ENCODE results near the gene NID1.
"Not testable (repeated sequence)": the region's sequence is repeated elsewhere in the genome, so short reads cannot be mapped to it uniquely, and the experiment has no call there.

NID1 gene, protein sequence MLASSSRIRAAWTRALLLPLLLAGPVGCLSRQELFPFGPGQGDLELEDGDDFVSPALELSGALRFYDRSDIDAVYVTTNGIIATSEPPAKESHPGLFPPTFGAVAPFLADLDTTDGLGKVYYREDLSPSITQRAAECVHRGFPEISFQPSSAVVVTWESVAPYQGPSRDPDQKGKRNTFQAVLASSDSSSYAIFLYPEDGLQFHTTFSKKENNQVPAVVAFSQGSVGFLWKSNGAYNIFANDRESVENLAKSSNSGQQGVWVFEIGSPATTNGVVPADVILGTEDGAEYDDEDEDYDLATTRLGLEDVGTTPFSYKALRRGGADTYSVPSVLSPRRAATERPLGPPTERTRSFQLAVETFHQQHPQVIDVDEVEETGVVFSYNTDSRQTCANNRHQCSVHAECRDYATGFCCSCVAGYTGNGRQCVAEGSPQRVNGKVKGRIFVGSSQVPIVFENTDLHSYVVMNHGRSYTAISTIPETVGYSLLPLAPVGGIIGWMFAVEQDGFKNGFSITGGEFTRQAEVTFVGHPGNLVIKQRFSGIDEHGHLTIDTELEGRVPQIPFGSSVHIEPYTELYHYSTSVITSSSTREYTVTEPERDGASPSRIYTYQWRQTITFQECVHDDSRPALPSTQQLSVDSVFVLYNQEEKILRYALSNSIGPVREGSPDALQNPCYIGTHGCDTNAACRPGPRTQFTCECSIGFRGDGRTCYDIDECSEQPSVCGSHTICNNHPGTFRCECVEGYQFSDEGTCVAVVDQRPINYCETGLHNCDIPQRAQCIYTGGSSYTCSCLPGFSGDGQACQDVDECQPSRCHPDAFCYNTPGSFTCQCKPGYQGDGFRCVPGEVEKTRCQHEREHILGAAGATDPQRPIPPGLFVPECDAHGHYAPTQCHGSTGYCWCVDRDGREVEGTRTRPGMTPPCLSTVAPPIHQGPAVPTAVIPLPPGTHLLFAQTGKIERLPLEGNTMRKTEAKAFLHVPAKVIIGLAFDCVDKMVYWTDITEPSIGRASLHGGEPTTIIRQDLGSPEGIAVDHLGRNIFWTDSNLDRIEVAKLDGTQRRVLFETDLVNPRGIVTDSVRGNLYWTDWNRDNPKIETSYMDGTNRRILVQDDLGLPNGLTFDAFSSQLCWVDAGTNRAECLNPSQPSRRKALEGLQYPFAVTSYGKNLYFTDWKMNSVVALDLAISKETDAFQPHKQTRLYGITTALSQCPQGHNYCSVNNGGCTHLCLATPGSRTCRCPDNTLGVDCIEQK

DNA sequence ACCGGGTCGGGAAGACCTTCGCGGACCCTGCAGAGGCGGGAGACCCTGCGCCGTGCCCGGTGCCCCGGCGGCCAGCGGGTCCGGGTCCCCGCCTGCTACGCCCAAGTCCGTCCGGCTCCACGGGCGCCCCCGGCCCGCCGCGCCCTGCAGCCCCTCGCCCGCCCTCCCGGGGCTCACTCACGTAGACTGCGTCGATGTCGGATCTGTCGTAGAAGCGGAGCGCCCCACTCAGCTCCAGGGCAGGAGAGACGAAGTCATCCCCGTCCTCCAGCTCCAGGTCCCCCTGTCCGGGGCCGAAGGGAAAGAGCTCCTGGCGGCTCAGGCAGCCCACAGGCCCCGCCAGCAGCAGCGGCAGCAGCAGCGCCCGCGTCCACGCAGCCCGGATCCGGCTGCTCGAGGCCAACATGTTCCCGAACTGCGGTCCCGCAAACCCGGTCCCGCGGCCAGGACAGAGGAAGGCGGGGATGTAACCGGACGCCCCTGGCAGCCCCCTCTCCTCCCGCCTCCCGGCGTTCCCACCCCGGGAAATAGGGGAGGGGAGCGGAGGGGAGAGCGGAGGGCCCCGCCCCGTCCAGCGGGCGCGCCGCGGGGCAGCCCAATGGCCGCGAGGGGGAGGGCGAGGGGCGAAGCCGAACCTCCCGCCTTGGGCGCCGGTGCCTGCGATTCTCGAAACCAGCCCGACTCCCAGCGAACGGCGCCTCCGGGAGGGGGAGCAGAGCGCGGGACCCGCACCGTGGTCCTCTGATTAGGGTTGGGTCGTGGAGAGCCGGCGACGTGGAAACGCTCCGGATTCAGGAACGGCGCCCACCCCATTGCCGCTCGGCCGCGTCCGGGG is at the start of gene NID1:
Gene NID1 (minus strand): TSS at position 417 of the 835 bp plus-strand sequence. CDS start 11 bp downstream, at position 406.
- DNase-seq, result peak; percentile 86

DNA sequence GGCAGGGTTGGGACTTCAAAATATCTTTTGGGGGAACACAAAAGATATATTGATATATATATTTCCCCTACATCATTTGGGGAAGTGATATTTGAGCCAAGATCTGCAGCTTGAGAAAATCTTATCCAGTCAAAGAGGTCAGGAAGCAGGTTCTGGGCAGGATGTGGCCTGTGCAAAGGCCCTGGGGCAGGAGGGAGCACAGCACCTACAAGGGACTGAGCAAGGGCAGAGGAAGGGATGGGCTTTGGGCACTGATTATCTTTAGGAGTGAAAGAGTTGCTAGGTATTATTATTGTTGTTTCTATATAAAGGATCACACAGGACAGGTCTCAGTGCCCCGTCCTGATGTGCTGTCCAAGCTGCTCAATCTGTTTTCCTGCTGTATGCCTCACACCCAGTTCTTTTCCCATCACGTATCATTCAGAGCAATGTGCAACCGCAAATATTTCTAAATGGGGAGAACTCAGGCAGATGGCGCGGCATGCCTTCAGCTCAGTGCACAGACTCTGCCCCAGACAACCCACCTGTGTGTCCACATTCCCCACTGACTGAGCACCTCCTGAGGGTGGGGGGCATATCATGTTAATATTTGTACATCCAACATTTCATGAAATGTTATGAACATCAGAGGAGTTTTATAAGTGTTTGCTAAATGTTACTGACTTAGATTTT is 49.3 kb upstream of the NID1 start:
- no peak for DNase-seq

GRCh38 chr1:236113324-236114032 is 48.6 kb upstream of the NID1 start:
- no peak for DNase-seq

DNA sequence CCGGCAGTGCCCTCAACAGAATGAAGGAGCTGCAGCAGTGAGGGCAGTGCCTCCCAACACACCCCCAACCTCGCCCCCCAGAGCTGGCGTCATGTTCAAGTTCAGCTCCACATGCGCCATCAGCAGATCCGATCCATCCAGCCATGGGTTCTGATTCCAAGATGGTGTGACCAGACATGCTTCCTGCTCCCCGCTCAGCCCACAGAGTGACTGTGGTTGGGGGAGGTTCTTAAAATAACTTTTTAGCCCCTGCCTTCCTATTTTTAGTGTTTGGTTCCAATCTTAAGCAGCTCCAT is 47.4 kb upstream of the NID1 start:
- no peak for DNase-seq

- DNase-seq, result no peak
These were observed 46.8 kb upstream of the NID1 start for GRCh38 chr1:236111527-236112331.

GRCh38 chr1:236110137-236110536 is 45.2 kb upstream of the NID1 start:
- DNase-seq, result no peak

GRCh38 chr1:236108027-236108648 is 43.2 kb upstream of the NID1 start:
- DNase-seq, result no peak

DNA sequence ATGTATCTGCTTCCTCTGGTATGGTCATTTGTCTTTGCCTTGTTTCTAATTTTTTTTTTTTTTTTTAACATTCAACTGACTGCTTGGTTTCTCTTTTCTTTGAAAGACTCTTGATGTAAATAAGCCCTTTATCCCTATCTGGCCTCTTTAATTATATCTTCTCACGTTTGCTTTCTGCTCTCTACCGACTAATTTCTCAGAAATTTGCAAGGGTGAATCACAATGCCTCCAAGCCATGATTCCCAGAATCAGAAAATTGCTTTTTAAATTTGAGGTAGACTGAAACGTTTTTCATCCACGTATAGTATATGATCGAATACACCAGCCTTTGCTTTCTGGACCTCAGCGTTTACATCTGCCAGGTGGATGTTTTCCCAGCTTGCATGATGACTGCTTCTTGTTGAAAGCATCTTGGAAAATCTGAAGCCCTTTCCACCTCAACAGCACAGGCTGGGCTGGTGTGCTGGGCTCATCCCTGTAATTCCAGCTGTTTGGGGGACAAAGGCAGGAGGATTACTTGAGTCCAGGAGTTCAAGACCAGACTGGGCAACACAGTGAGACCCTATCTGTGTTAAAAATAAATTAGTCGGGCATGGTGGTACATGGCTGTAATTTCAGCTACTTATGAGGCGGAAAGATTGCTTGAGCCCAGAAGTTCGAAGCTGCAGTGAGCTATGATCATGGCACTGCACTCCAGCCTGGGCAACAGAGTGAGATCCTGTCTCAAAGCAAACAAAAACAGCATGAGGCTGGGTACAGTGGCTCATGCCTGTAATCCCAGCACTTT is 42.4 kb upstream of the NID1 start:
- DNase-seq, result no peak

GRCh38 chr1:236103646-236104218 is 38.8 kb upstream of the NID1 start:
- DNase-seq, result peak; percentile 84

GRCh38 chr1:236103059-236103458 is 38.2 kb upstream of the NID1 start:
- DNase-seq, result no peak

- DNase-seq, result no peak
These were observed 37.7 kb upstream of the NID1 start for GRCh38 chr1:236102611-236103010.

- no peak for DNase-seq
These were observed 36.6 kb upstream of the NID1 start for GRCh38 chr1:236101233-236102200.

DNA sequence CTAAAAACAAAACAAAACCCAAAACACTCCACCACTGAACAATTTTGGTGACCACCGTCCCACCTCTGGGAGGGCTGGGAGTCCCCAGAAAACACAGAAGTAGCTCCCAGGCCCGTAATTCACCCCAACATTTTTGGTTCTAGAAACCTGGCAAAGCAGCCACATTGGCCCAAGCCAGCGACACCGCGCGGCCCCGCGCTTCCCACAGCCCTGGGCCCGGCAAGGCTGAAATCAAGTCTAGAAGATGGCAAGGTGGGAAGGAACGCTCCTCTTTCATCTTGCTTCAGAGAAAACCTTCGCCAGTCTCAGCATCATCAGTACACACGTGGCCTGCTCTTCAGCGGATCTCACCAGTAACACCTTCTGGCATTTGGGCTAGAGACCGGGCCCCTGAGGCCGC is 35.9 kb upstream of the NID1 start:
- DNase-seq, result no peak

- DNase-seq, result no peak
These were observed 34.6 kb upstream of the NID1 start for GRCh38 chr1:236099355-236099974.

GRCh38 chr1:236098267-236098666 is 33.4 kb upstream of the NID1 start:
- DNase-seq, result no peak

DNA sequence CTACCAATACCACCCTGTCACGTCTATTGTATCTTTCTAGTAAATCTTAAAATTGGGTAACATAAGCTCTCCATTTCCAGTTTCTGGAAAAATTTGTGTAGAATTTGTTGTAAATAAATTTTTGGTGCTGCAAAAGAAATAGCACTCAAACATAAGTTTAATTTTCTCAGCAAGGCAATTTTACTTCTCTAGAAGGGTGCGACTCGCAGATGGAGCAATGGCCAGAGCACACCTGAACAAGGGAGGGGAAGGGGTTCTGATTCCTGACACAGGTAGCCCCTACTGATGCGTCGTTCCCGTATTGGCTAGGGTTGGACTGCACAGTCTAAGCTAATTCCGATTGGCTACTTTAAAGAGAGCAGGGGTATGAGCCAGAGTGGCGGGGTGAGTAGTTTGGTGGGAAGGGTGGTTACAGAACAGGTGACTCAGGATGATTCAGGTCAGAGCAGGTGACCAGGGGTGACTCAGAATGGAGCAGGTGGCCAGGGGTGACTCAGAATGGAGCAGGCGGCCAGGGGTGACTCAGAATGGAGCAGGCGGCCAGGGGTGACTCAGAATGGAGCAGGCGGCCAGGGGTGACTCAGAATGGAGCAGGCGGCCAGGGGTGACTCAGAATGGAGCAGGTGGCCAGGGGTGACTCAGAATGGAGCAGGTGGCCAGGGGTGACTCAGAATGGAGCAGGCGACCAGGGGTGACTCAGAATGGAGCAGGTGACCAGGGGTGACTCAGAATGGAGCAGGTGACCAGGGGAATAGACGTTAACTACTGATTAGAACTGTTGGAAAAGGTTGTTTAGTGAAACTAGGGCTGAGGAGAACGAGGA is 32.0 kb upstream of the NID1 start:
- not testable (repeated sequence) for DNase-seq
